NCI-H187 (cell line): ENCODE results near the gene PARS2.

Source experiments
- DNase-seq, 2 experiments: peaks; one replicate each; lab custom pipeline; 2025; lab: John Stamatoyannopoulos, UW

Gene PARS2

GRCh38 chr1:54774820-54775498, 10.6 kb upstream of the PARS2 start:
- DNase-seq = no peak

- no peak for DNase-seq
Observed at GRCh38 chr1:54772951-54773350, 8.6 kb upstream of the PARS2 start.

GRCh38 chr1:54768093-54768492, 3.8 kb upstream of the PARS2 start:
- DNase-seq = no peak

- DNase-seq = no peak
Observed at GRCh38 chr1:54767526-54767925, 3.2 kb upstream of the PARS2 start.

GRCh38 chr1:54766726-54767125, 2.4 kb upstream of the PARS2 start:
- no peak for DNase-seq

GRCh38 chr1:54764922-54765561, 719 bp upstream of the PARS2 start:
- DNase-seq = no peak

- DNase-seq = no peak
Observed at GRCh38 chr1:54763816-54764132, 549 bp downstream of the PARS2 start.

GRCh38 chr1:54758678-54759348, 5.5 kb downstream of the PARS2 start:
- no peak for DNase-seq

- no peak for DNase-seq
Observed at GRCh38 chr1:54757833-54758232, 6.5 kb downstream of the PARS2 start.

- no peak for DNase-seq
Observed at GRCh38 chr1:54754486-54755285, 9.6 kb downstream of the PARS2 start.

GRCh38 chr1:54754045-54754444, 10.3 kb downstream of the PARS2 start:
- DNase-seq = no peak

- no peak for DNase-seq
Observed at GRCh38 chr1:54751426-54751825, 12.9 kb downstream of the PARS2 start.

GRCh38 chr1:54750596-54750995, 13.7 kb downstream of the PARS2 start:
- no peak for DNase-seq

- DNase-seq = no peak
Observed at GRCh38 chr1:54748094-54748835, 16.1 kb downstream of the PARS2 start.

- DNase-seq = no peak
Observed at GRCh38 chr1:54745864-54746263, 18.5 kb downstream of the PARS2 start.

- DNase-seq = no peak
Observed at GRCh38 chr1:54745274-54745673, 19.0 kb downstream of the PARS2 start.

GRCh38 chr1:54744696-54745095, 19.6 kb downstream of the PARS2 start:
- no peak for DNase-seq

GRCh38 chr1:54743416-54744226, 20.7 kb downstream of the PARS2 start:
- DNase-seq = no peak

GRCh38 chr1:54742282-54742681, 22.0 kb downstream of the PARS2 start:
- DNase-seq = no peak

GRCh38 chr1:54741531-54741930, 22.8 kb downstream of the PARS2 start:
- DNase-seq = no peak

- DNase-seq = no peak
Observed at GRCh38 chr1:54738244-54738643, 26.1 kb downstream of the PARS2 start.
